Stimulated activated CD8-positive, alpha-beta memory T cell treated with anti-CD3 and anti-CD28 coated beads, Interleukin-4, amount 100 ng/mL, for 1 hour (primary cell): ENCODE measurements around the gene KCNN1.

ENCODE experiments used
- DNase-seq, 2 donors: peaks; one replicate each; pipeline ENCODE4 v3.0.0-alpha.2; 2020; ENCODE audit warnings: low read depth in 2 of 2, low spot score in 1 of 2

The KCNN1 gene

GRCh38 chr19:17947815-17948513 is 18.9 kb upstream of the KCNN1 start:
- peak; percentile 84 to 89 for DNase-seq

GRCh38 chr19:17948514-17948900 is 18.4 kb upstream of the KCNN1 start:
- DNase-seq = no peak

- no peak for DNase-seq
Measured at GRCh38 chr19:17948931-17949930, 17.7 kb upstream of the KCNN1 start.

DNA sequence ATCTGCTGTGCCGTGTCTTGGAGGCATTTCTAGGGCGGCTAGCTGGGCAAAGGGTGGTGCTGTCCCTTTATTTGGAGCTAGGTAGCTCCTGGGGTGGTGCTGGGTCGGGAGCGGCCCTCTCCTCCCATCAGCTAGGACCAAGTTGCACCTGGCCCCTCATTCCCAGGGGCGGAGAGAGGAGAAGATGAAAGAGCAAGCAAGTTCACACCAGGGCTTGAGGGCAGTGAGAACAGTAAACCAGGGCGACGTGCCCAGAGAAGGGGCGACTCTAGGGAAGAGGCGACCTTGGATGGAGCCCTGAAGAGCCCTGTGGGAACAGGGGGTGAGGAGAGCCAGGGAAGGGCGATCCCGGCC is 17.0 kb upstream of the KCNN1 start:
- no peak for DNase-seq

DNA sequence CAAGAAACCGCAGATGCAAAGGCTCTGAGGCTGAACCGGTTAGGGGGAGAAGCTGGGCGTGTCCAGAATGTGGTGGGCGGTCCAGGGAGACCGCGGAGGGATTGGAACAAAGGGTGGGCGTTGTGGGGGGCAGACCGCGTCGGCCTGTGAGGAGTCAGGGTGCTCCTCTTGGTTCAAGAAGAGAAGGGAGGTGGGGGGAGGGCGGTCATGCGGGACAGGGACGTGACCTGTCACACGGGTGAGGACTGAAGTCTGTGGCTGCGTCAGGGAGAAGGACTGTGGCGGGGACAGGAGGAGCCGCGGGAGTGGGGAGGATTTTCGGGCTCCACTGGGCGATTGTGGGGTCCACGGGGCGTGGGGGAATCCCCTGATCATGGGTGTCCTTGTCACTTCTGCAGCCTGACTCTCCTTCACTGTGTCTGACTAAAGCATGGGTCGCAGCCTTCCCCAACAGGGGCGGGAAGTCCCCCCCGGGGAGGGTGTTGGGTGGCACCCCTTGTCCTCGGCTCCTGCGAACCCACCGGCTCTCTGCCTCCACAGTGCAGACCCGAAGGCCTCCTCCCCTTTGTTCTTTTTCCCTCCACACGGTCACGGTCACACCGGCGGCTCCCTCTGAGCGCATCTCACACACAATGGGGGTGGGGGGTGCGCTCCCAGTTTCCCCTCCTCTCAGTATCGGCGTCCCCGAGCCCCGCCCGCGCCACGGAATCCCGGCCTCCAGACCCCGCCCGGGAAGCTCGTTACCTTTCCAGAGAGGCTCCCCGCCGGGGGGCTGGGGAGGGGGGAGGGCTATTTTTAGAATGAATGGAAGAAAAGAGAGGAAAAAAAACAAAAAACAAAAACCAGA is 16.4 kb upstream of the KCNN1 start:
- peak in 1 of 2 donors; percentile 19 for DNase-seq

DNA sequence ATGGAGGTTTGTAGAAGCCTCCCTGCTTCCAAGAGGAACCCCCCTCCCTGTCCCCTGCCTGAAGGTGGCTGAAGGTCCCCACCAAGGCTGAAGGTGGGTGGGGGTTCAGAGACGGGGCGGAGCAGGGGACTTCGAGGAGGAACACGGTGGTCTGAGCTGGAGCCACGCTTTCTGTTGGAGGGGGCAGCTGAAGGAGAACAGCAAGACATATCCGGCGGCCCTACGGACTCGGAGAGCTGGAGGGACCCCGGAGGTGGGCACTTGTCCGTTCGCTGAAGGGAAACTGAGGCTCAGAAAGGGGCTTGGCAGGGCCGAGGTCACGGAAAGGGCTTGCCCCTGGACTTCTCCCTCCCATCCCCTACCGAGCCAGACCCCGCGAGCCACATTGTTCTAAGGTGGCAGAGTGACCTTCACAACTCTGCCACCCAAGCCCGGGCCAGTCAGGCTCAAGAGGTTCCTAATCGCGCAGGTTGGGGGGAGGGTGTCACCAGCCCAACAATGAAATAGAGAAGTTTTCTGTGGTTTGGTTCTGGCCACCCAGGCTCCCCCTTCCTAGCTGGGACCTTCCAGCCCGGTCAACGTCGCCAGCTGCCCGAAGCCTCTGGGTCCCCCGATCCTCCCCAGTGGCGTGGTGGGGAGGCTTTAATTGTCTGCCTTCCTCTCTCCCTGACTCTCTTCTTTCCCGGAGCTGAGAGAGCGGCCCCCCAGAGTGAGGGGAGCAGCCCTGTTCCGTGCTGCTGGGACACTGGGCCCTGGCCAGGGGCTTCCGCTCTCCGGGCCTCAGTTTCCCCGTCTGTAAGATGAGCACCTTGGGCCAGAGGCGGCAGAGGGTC is 15.5 kb upstream of the KCNN1 start:
- no peak for DNase-seq

GRCh38 chr19:17951990-17952976 is 14.6 kb upstream of the KCNN1 start:
- no peak for DNase-seq

- no peak for DNase-seq
Measured at GRCh38 chr19:17953316-17953801, 13.5 kb upstream of the KCNN1 start.

GRCh38 chr19:17953869-17954268 is 13.0 kb upstream of the KCNN1 start:
- no peak for DNase-seq

GRCh38 chr19:17954401-17954800 is 12.5 kb upstream of the KCNN1 start:
- no peak for DNase-seq

DNA sequence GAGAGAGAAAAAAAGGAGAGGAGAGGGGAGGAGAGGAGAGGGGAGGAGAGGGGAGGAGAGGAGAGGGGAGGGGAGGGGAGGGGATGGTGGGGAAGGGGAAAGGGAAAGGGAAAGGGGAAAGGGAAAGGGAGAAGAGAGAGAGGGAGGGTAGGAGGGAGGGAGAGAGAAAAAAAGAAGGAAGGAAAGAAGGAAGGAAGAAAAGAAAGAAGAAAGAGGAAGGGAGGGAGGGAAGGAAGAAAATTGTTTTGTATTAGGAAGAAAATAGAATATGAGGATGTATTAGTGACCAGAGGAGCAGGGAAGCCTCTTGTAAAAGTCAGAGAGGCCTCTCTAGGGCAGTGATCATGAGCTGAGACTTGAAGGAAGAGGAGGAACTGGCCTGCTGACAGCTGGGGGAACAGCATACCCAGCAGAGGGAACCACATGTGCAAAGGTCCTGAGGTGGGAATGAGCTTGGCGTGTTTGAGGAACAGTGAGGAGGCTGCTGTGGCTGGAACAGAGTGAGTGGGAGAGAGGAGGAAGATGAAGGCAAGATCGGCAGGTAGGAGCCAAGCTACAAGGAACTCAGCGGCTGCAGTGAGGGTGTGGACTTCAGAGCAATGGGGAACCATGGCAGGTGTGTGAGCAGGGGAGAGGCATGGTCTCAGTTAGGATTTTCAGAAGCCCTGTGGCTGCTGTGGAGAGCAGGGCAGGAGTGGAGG is 9.6 kb upstream of the KCNN1 start:
- no peak for DNase-seq

DNA sequence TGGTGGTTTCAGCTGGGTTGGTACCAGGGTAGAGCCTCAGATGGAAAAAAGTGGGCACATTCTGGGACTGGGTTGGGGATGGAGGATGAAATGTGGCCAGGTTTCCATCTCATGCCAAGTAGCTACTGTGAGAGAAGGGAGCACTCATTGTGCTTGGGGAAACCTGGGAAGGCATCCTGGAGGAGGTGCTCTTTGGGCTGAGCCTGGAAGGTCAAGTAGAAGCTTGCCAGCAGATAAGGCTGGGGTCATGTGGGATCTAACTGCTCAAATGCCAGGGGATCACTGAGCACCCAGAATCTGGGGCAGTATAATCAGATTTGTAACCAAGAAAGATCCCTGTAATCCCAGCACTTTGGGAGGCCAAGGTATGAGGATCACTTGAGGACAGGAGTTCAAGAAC is 9.0 kb upstream of the KCNN1 start:
- no peak for DNase-seq

DNA sequence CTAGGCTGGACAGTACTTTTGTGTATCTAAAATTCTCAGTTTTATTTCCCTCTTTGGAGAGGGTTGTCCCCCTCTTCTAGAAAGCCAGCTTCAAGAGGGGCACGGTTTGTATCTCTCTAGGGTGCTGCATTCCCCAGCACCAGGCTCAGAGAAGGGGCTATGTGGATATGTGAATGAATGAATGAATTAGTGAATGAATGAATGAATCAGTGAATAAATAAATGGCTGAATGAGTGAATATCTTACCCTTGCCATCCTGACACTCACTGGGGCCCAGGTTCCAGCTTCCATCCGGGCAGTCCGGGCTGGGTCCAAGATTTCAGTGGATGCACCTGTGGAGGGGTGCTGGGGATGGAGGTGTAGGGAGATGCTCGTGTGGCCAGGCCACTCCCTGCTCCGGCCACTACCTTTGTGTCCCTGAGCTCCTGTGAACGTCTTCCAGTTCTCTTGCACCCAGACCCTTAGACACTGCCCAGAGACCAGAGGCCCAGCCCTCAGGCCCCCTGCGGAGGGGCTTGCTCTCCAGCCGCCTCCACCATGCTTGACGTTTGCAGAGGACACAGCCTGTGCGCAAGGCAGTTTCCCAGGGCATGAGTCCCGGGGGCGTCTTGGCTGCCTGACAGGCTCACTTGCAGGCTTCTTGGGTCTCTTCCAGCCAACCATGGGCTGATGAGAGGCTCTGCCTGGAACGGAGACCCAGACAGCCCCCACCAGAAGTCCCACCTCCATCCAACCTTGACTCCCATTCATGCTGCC is 2.8 kb upstream of the KCNN1 start:
- no peak for DNase-seq

DNA sequence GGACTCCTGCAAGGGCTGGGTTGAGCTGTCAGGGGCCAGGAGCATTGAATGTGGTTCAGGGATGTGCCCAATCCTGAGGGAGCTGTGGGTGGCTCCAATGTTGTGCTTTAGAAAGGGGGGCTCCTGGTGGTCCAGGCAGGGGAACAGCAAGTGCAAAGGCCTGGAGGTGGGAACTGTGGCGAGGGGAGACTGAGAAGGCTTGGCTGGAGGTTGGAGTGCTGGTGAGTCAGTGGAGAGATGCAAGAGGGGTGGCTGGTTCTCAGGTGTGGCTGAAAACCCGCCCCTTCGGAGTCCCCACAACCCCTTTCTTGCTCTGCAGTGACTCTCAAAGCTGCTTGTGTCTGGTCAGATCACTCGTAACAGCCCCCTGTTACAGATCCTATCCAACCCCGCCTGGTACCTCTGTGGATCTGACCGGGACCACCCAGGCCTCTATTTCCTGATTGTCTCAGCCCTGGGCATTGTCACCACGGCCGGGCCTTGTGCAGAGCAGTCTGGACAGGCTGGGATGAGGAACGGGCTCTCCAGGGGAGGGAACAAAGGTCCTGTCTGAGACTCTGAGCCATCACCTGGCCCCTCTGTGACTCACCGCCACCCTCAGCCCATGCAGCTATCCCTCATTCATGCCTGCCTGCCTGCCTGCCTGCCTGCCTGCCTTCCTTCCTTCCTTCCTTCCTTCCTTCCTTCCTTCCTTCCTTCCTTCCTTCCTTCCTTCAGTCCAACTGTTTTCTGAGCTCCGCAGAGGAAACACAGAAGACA is 1.4 kb upstream of the KCNN1 start:
- no peak for DNase-seq

DNA sequence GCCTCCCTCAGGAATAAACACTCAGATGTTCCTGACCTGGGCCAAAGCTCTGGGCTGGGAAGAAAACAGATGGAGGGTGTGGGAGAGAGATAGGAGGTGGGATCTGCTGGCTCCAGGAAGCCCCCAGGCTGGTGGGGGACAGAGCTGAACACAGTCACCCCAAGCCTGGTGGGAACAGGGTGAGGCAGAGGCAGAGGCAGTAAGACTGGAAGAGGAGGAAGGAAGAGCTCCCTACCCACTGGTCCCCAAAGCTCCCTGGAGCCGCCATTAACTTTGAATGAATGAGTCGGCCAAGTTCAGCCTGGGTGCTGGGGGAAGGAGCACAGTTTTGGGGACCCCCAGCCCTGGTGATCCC is 801 bp upstream of the KCNN1 start:
- DNase-seq = no peak

- no peak for DNase-seq
Measured at GRCh38 chr19:17967257-17968051, 547 bp downstream of the KCNN1 start.
